A549 treated with dexamethasone at 1 μM for 4 hours (cell line): ENCODE results near the gene ATRX. TPM values are rescaled to one million over a fixed set of nuclear protein-coding genes. Genes with fewer than 3 reads are reported as not detected.

Experiments used
- total RNA-seq: library from RNA; stranded (reverse); fragments of 200-300 nt; extraction: Qiagen RNA extraction; gene quantifications from 5 replicates; pipeline ENCODE4 v1.2.3, GENCODE V29; 2022

The ATRX gene, protein sequence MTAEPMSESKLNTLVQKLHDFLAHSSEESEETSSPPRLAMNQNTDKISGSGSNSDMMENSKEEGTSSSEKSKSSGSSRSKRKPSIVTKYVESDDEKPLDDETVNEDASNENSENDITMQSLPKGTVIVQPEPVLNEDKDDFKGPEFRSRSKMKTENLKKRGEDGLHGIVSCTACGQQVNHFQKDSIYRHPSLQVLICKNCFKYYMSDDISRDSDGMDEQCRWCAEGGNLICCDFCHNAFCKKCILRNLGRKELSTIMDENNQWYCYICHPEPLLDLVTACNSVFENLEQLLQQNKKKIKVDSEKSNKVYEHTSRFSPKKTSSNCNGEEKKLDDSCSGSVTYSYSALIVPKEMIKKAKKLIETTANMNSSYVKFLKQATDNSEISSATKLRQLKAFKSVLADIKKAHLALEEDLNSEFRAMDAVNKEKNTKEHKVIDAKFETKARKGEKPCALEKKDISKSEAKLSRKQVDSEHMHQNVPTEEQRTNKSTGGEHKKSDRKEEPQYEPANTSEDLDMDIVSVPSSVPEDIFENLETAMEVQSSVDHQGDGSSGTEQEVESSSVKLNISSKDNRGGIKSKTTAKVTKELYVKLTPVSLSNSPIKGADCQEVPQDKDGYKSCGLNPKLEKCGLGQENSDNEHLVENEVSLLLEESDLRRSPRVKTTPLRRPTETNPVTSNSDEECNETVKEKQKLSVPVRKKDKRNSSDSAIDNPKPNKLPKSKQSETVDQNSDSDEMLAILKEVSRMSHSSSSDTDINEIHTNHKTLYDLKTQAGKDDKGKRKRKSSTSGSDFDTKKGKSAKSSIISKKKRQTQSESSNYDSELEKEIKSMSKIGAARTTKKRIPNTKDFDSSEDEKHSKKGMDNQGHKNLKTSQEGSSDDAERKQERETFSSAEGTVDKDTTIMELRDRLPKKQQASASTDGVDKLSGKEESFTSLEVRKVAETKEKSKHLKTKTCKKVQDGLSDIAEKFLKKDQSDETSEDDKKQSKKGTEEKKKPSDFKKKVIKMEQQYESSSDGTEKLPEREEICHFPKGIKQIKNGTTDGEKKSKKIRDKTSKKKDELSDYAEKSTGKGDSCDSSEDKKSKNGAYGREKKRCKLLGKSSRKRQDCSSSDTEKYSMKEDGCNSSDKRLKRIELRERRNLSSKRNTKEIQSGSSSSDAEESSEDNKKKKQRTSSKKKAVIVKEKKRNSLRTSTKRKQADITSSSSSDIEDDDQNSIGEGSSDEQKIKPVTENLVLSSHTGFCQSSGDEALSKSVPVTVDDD (N-terminal part only)
- total RNA-seq = 15.7 to 27.5 TPM (median 23.2 TPM) in 5 replicates

GRCh38 chrX:77785486-77786364 is at the start of gene ATRX:
TSS of gene ATRX (minus strand) at chrX:77786216. CDS start at chrX:77786001, 215 bp downstream.

Other genes starting within 250 kb of the ATRX start
- gene MAGT1, start 109.2 kb upstream of the ATRX start, total RNA-seq = 35.9 to 46.3 TPM (median 44.6 TPM) in 5 replicates
- gene COX7B, start 113.3 kb upstream of the ATRX start, total RNA-seq = 554 to 678 TPM (median 586 TPM) in 5 replicates
- 3.3 to 5.8 TPM (median 4.6 TPM) in 5 replicates for gene ATP7A, start 124.5 kb upstream of the ATRX start, total RNA-seq
- gene PGAM4, start 183.4 kb upstream of the ATRX start, total RNA-seq = 0.34 to 0.67 TPM (median 0.37 TPM) in 5 replicates